ENCODE measurements around the gene MXD1.

DNA sequence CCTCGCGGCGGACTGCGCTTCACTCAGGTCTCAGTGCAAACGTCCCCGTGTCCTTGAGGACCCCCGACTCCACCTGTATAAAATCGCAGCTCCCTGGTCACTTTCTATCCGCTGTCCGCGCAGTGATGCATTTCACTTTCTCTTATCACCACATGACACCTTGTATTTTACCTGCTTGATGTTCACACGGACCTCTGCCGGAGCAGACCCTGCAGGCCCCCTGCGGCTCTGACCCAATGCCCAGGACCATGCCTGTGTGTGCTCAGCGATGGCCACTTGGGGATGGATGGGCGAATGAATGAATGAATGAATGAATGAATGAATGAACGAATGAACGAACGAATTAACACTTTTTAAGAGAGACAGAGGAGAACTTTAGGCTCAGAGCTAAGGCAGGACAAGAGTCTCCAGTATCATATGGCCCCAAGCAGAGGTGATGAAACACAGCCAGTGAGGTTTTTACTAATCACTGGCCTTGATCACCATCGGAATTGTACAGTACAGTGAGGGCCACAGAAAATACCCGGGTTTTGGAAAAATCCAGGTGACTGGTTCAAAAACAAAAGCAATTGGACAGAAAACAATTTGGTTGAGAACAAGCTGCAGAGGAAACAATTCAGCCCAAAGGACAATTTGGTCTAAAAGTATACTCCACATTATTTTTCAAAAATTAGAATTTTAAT is 34.2 kb downstream of the MXD1 start:
- TF ChIP-seq, protein P1, sequence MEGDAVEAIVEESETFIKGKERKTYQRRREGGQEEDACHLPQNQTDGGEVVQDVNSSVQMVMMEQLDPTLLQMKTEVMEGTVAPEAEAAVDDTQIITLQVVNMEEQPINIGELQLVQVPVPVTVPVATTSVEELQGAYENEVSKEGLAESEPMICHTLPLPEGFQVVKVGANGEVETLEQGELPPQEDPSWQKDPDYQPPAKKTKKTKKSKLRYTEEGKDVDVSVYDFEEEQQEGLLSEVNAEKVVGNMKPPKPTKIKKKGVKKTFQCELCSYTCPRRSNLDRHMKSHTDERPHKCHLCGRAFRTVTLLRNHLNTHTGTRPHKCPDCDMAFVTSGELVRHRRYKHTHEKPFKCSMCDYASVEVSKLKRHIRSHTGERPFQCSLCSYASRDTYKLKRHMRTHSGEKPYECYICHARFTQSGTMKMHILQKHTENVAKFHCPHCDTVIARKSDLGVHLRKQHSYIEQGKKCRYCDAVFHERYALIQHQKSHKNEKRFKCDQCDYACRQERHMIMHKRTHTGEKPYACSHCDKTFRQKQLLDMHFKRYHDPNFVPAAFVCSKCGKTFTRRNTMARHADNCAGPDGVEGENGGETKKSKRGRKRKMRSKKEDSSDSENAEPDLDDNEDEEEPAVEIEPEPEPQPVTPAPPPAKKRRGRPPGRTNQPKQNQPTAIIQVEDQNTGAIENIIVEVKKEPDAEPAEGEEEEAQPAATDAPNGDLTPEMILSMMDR (IDR thresholded peaks at IDR 0.05) = no peak
- TF ChIP-seq POLR2AphosphoS5 (IDR thresholded peaks at IDR 0.05) (no peak), POLR2A (IDR thresholded peaks at IDR 0.05) (no peak)

Data from sigmoid colon (tissue), 4 donors.